Measurements from ENCODE around the gene UBE3D. TPM values are rescaled to one million over a fixed set of nuclear protein-coding genes. Genes with fewer than 3 reads are reported as not detected.

Gene UBE3D
- total and polyA plus RNA-seq, 12 donors = 1.9 to 4.6 (median 2.6) TPM

- TF ChIP-seq, protein P1, sequence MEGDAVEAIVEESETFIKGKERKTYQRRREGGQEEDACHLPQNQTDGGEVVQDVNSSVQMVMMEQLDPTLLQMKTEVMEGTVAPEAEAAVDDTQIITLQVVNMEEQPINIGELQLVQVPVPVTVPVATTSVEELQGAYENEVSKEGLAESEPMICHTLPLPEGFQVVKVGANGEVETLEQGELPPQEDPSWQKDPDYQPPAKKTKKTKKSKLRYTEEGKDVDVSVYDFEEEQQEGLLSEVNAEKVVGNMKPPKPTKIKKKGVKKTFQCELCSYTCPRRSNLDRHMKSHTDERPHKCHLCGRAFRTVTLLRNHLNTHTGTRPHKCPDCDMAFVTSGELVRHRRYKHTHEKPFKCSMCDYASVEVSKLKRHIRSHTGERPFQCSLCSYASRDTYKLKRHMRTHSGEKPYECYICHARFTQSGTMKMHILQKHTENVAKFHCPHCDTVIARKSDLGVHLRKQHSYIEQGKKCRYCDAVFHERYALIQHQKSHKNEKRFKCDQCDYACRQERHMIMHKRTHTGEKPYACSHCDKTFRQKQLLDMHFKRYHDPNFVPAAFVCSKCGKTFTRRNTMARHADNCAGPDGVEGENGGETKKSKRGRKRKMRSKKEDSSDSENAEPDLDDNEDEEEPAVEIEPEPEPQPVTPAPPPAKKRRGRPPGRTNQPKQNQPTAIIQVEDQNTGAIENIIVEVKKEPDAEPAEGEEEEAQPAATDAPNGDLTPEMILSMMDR (IDR thresholded peaks at IDR 0.05) = no peak
- peaks cover 0 to 15% (median 0%) of the 10 kb centered on the region in 9 donors for H3K36me3 ChIP-seq
- intact Hi-C loops (cut with DNase I) = loop anchor here in 3 of 10 donors (5.0 to 10.0 kb wide), 3 partner anchors 677 to 779 kb away; partner anchors contain the start of gene TPBG (in 1 of the 3)
- peaks cover 0 to 3% (median 0%) of the 10 kb centered on the region in 9 donors for H3K4me1 ChIP-seq
- H3K27me3 ChIP-seq = no peaks in the 10 kb centered on the region
- ATAC-seq (no peak), DNase-seq (no peak)
- WGBS, 2 donors = 52 to 59% methylated on average over 5 of the region's 5 CpGs
- no peak overlapping the region for H3K4me3 ChIP-seq
- H3K27ac ChIP-seq = no peak overlapping the region
- no peaks in the 10 kb centered on the region for H3K9me3 ChIP-seq
These were observed 14.1 kb downstream of the UBE3D start for GRCh38 chr6:83051377-83052172.

GRCh38 chr6:83047065-83047754 is 18.4 kb downstream of the UBE3D start:
- TF ChIP-seq, protein P1 (IDR thresholded peaks at IDR 0.05) = no peak
- no peak overlapping the region for H3K27ac ChIP-seq
- no peaks in the 10 kb centered on the region for H3K9me3 ChIP-seq
- ATAC-seq (no peak), DNase-seq (no peak)
- WGBS, 2 donors = 86 to 88% methylated on average over 7 of the region's 7 CpGs
- H3K4me1 ChIP-seq = no peaks in the 10 kb centered on the region
- no peaks in the 10 kb centered on the region for H3K27me3 ChIP-seq
- intact Hi-C loops (cut with DNase I) = loop anchor here in 1 of 10 donors (10.0 kb wide), 1 partner anchor 142 kb away; no protein-coding TSS in a partner anchor
- H3K36me3 ChIP-seq = peaks cover 0 to 9% (median 0%) of the 10 kb centered on the region in 9 donors
- H3K4me3 ChIP-seq = no peak overlapping the region

GRCh38 chr6:83044091-83044768 is 21.4 kb downstream of the UBE3D start:
- Histone ChIP-seq H3K27ac (no peak overlapping the region), H3K9me3 (no peaks in the 10 kb centered on the region), H3K27me3 (no peaks in the 10 kb centered on the region), H3K4me1 (no peaks in the 10 kb centered on the region), H3K36me3 (peaks cover 0 to 9% (median 0%) of the 10 kb centered on the region in 9 donors), H3K4me3 (no peak overlapping the region)
- whole genome bisulfite sequencing, 2 donors = 83 to 85% methylated on average over 6 of the region's 6 CpGs
- DNase-seq (no peak), ATAC-seq (no peak)
- intact Hi-C loops (cut with DNase I) = loop anchor here in 1 of 10 donors (10.0 kb wide), 1 partner anchor 139 kb away; no protein-coding TSS in a partner anchor
- TF ChIP-seq, protein P1 (IDR thresholded peaks at IDR 0.05) = no peak
